Neuronal stem cell (in vitro differentiated cells): ENCODE measurements around the gene SEMA7A.

ENCODE experiments used
- DNase-seq: peaks from one replicate; pipeline ENCODE4 v3.0.0-alpha.2; 2013; ENCODE audit warnings: low spot score
- H2AFZ ChIP-seq: one replicate; pipeline ENCODE4 v1.6.1; 2013; ENCODE audit warnings: mild to moderate bottlenecking, low read length, inconsistent platforms
- H2AK5ac ChIP-seq: 2 replicates; pipeline ENCODE4 v1.6.1; 2013; ENCODE audit warnings: low read depth, mild to moderate bottlenecking, inconsistent platforms, low read length, moderate library complexity, mixed read lengths
- H2BK120ac ChIP-seq: 2 replicates; pipeline ENCODE4 v1.6.1; 2013; ENCODE audit warnings: low read depth, mild to moderate bottlenecking, inconsistent platforms, low read length, moderate library complexity, mixed read lengths
- H2BK12ac ChIP-seq: one replicate; pipeline ENCODE4 v1.6.1; 2013; ENCODE audit warnings: low read length, inconsistent platforms
- H2BK15ac ChIP-seq: 2 replicates; pipeline ENCODE4 v1.6.1; 2013; ENCODE audit warnings: mild to moderate bottlenecking, low read length, inconsistent platforms, mixed read lengths
- H2BK5ac ChIP-seq: one replicate; pipeline ENCODE4 v1.6.1; 2013; ENCODE audit warnings: inconsistent platforms, mild to moderate bottlenecking, low read length, moderate library complexity
- H3K14ac ChIP-seq: one replicate; pipeline ENCODE4 v1.6.1; 2013; ENCODE audit warnings: low read length, inconsistent platforms
- H3K18ac ChIP-seq: 2 replicates; pipeline ENCODE4 v1.6.1; 2013; ENCODE audit warnings: low read length, inconsistent platforms
- H3K23ac ChIP-seq: 2 replicates; pipeline ENCODE4 v1.6.1; 2013; ENCODE audit warnings: low read depth, mild to moderate bottlenecking, mixed read lengths, low read length, inconsistent platforms; ENCODE audit not compliant: poor library complexity
- H3K27ac ChIP-seq: replicated peaks from 3 replicates; pipeline ENCODE4 v1.5.1; 2013; ENCODE audit warnings: low read length, inconsistent platforms
- H3K27me3 ChIP-seq, 3 experiments: 2 replicates each; pipeline ENCODE4 v1.6.1; 2013; ENCODE audit warnings: low read length in 3 of 3, mild to moderate bottlenecking in 2 of 3, inconsistent platforms in 1 of 3, low read depth in 1 of 3, mixed read lengths in 1 of 3, moderate library complexity in 1 of 3; ENCODE audit not compliant: control insufficient read depth in 3 of 3, insufficient read depth in 3 of 3
- H3K36me3 ChIP-seq, 2 donors: replicated peaks in 1 of 2; 2 replicates each; pipeline ENCODE4 v1.6.1; 2013; ENCODE audit warnings: low read length in 2 of 2; ENCODE audit not compliant: control insufficient read depth in 2 of 2, insufficient read depth in 2 of 2
- H3K4ac ChIP-seq: 2 replicates; pipeline ENCODE4 v1.6.1; 2013; ENCODE audit warnings: inconsistent platforms, mild to moderate bottlenecking, low read length, moderate library complexity
- H3K4me1 ChIP-seq, 2 donors: 1 replicate in 1 of 2; 2 replicates in 1 of 2; pipeline ENCODE4 v1.6.1; 2013; ENCODE audit warnings: low read length in 2 of 2, low read depth in 1 of 2; ENCODE audit not compliant: control insufficient read depth in 2 of 2, insufficient read depth in 1 of 2
- H3K4me2 ChIP-seq: one replicate; pipeline ENCODE4 v1.6.1; 2013; ENCODE audit warnings: mild to moderate bottlenecking, low read length, inconsistent platforms; ENCODE audit not compliant: insufficient read depth, poor library complexity, severe bottlenecking
- H3K4me3 ChIP-seq, 2 donors: 2 replicates each; pipeline ENCODE4 v1.5.1; 2013; ENCODE audit warnings: low read length in 2 of 2, mild to moderate bottlenecking in 2 of 2, inconsistent platforms in 1 of 2, moderate library complexity in 1 of 2
- H3K79me1 ChIP-seq: one replicate; pipeline ENCODE4 v1.6.1; 2013; ENCODE audit warnings: low read depth, mild to moderate bottlenecking, inconsistent platforms, low read length, moderate library complexity
- H3K9ac ChIP-seq: one replicate; pipeline ENCODE4 v1.6.1; 2013; ENCODE audit warnings: mild to moderate bottlenecking, low read depth, low read length, inconsistent platforms; ENCODE audit not compliant: poor library complexity
- H3K9me3 ChIP-seq, 2 donors: replicated peaks in 1 of 2; 2 replicates each; pipeline versions ENCODE3 to v1.6.1; 2013; ENCODE audit warnings: low read length in 2 of 2, mild to moderate bottlenecking in 2 of 2, inconsistent platforms in 1 of 2, low read depth in 1 of 2, mixed read lengths in 1 of 2, moderate library complexity in 1 of 2; ENCODE audit not compliant: control insufficient read depth in 2 of 2, insufficient read depth in 1 of 2
- H4K8ac ChIP-seq: one replicate; pipeline ENCODE4 v1.6.1; 2013; ENCODE audit warnings: low read depth, mild to moderate bottlenecking, inconsistent platforms, low read length, moderate library complexity
- H4K91ac ChIP-seq: one replicate; pipeline ENCODE4 v1.6.1; 2013; ENCODE audit warnings: low read length, low read depth, mild to moderate bottlenecking, inconsistent platforms; ENCODE audit not compliant: poor library complexity
- WGBS, 2 donors: extraction: QIAGEN DNeasy Blood & Tissue Kit; methylation state at CpG; one replicate each; pipeline ENCODE4 v1.1.7; 2013; ENCODE audit warnings: missing lambda C conversion rate in 2 of 2, mixed read lengths in 1 of 2; ENCODE audit not compliant: insufficient read length in 2 of 2, insufficient replicate concordance in 1 of 2; ENCODE audit errors: extremely low coverage in 2 of 2; 5-methylcytosine and 5-hydroxymethylcytosine counted together

The SEMA7A gene

DNA sequence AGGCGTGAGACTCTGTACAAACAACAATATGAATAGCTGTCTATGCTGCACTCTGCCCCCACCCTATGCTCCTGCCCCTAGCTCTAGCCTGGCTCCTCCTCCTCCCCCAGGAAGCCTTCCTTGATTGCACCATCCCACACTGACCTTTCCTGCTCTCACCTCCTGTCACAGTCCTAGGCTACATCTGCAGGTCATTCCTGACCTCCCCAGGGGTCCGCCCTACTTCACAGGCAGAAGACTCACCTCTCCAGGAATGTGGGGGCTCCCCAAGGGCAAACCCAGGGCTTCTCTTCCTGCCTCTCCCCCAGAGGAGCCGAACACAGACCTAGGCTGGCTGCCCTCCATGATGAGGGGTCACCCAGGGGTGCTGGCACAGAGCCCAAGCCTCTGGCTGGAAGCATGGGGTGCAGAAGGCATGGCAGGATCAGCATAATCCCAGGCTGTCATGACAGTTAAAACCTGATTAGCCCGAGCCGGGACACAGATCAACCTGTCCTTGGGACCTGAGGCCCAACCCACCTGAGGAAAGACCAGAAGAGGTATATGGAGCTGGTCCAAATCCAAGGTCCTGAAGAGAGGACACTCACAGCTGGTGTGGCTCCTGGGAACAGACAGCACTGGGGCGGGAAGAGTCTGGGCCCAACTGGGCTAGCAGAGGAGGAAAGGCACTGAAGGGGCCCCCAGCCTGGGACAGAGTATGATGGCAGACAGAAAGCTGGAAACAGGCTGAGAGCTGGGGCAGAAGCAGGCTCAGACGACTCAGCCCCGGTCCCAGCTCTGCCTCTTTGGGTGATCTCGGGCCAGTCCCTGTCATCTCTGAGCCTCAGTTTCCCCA, 5.9 kb downstream of the SEMA7A start:
- no peak overlapping the region for H2BK120ac ChIP-seq
- no peak overlapping the region for H4K91ac ChIP-seq
- H3K18ac ChIP-seq, result no peak overlapping the region

DNA sequence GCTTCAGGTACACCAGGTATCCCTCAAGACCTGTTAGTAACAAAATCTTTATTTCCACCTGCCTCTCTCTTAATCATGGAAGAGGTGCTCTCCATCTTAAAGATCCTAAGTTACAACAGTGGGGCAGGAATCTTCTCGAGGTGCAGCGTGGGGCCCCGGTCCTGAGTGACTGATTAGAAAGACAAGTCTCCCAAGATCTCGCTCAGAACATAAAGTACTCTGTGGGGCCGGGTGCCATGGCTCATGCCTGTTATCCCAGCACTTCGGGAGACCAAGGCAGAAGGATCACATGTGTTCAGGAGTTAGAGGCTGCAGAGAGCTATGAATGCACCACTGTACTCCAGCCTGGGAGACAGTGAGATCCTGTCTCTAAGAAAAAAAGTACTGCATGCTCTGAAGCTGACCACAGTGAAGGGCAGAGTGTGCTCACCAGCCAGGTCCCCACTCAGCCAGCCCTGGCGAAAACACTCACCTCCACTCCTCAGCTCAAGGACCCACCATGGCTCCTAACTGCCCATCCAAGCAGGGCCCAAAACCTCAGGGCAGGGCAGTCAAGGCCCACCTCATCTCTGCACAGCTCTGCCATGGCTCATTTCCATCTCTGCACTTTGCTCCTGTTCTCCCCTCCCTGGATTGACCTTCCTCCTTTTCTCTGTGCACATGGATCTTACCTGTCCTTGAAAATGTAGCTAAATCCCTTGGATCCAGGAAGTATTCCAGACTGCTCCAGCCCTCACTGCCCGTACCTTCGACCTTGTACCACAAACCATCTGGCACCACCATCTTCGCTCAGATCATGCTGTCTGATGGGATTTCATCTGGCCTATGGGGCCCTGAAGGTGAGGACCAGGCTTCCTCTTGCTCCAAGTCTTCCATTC, 7.1 kb downstream of the SEMA7A start:
- no peak overlapping the region for H3K14ac ChIP-seq
- H3K9ac ChIP-seq, result no peak overlapping the region
- no peak overlapping the region for H3K4me2 ChIP-seq
- H2BK15ac ChIP-seq, result no peak overlapping the region
- H2BK120ac ChIP-seq, result no peak overlapping the region
- no peaks in the 10 kb centered on the region for H3K9me3 ChIP-seq
- no CpG with 5 or more reads among the region's 10 CpGs for WGBS, 2 donors
- H2BK5ac ChIP-seq, result no peak overlapping the region
- H2AFZ ChIP-seq, result no peak overlapping the region
- peaks cover 3% of the 10 kb centered on the region for H3K79me1 ChIP-seq
- no peak overlapping the region for H2AK5ac ChIP-seq
- DNase-seq, result no peak
- H3K4ac ChIP-seq, result no peak overlapping the region
- H4K91ac ChIP-seq, result no peak overlapping the region
- H3K23ac ChIP-seq, result no peak overlapping the region
- no peak overlapping the region for H3K27ac ChIP-seq
- no peak overlapping the region for H4K8ac ChIP-seq
- peaks cover 0 to 1% of the 10 kb centered on the region in 2 donors for H3K36me3 ChIP-seq
- no peak overlapping the region for H3K4me3 ChIP-seq
- H3K4me1 ChIP-seq, result peaks cover 15 to 33% of the 10 kb centered on the region in 2 donors
- no peak overlapping the region for H2BK12ac ChIP-seq
- H3K18ac ChIP-seq, result no peak overlapping the region
- H3K27me3 ChIP-seq, result peaks cover 0 to 2% (median 2%) of the 10 kb centered on the region in 3 experiments

More for the DNA sequence above, 5.9 kb downstream of the SEMA7A start:
- H3K4me3 ChIP-seq, result no peak overlapping the region
- H3K36me3 ChIP-seq, result peaks cover 0 to 1% of the 10 kb centered on the region in 2 donors
- H3K14ac ChIP-seq, result no peak overlapping the region
- no peak overlapping the region for H2BK12ac ChIP-seq
- no CpG with 5 or more reads among the region's 9 CpGs for WGBS, 2 donors
- H3K9ac ChIP-seq, result no peak overlapping the region
- no peak overlapping the region for H3K4me2 ChIP-seq
- H2AFZ ChIP-seq, result no peak overlapping the region
- H3K79me1 ChIP-seq, result peaks cover 8% of the 10 kb centered on the region
- no peak overlapping the region for H2BK15ac ChIP-seq
- no peak overlapping the region for H3K23ac ChIP-seq
- no peak overlapping the region for H4K8ac ChIP-seq
- H3K4me1 ChIP-seq, result peaks cover 7 to 25% of the 10 kb centered on the region in 2 donors
- no peaks in the 10 kb centered on the region for H3K9me3 ChIP-seq
- no peak overlapping the region for H3K27ac ChIP-seq
- no peak overlapping the region for H3K4ac ChIP-seq
- peaks cover 0 to 13% (median 10%) of the 10 kb centered on the region in 3 experiments for H3K27me3 ChIP-seq
- no peak for DNase-seq
- no peak overlapping the region for H2BK5ac ChIP-seq
- no peak overlapping the region for H2AK5ac ChIP-seq

DNA sequence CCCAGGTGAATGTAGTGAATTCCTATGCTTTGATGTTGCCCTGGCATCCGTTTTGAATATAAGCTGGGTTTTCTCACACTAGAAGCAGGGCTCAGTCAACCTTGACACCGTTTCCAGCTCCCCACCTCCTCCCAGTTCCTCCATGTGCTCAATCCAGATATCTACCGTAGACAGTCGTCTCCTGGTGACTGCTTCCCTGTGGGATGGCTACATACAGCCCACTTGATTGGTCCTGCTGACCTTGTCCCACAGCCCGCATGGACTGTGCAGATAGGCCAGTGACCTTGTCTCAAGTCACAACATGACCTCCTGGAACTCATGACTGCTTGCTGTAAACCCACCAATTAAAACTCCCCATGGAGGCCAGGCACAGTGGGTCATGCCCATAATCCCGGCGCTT, 8.1 kb downstream of the SEMA7A start:
- no peak overlapping the region for H3K14ac ChIP-seq
- no peak overlapping the region for H2AFZ ChIP-seq
- WGBS, 2 donors, result no CpG with 5 or more reads among the region's 7 CpGs
- H4K91ac ChIP-seq, result no peak overlapping the region
- H3K36me3 ChIP-seq, result peaks cover 0 to 1% of the 10 kb centered on the region in 2 donors
- H3K79me1 ChIP-seq, result peaks cover 2% of the 10 kb centered on the region
- DNase-seq, result no peak
- H3K23ac ChIP-seq, result no peak overlapping the region
- H3K9me3 ChIP-seq, result no peaks in the 10 kb centered on the region
- peaks cover 24 to 43% of the 10 kb centered on the region in 2 donors for H3K4me1 ChIP-seq
- H3K27ac ChIP-seq, result no peak overlapping the region
- H3K18ac ChIP-seq, result no peak overlapping the region
- H2AK5ac ChIP-seq, result no peak overlapping the region
- H3K9ac ChIP-seq, result no peak overlapping the region
- no peak overlapping the region for H4K8ac ChIP-seq
- no peak overlapping the region for H2BK15ac ChIP-seq
- H3K4ac ChIP-seq, result no peak overlapping the region
- no peak overlapping the region for H2BK12ac ChIP-seq
- no peaks in the 10 kb centered on the region for H3K27me3 ChIP-seq
- no peak overlapping the region for H3K4me2 ChIP-seq
- H2BK5ac ChIP-seq, result no peak overlapping the region
- no peak overlapping the region for H2BK120ac ChIP-seq
- H3K4me3 ChIP-seq, result no peak overlapping the region
